Inferior parietal cortex (tissue), 1 donor: ENCODE measurements around the gene UQCRFS1.

Experiments
- DNase-seq: peaks from one replicate; pipeline ENCODE4 v3.0.0-alpha.2; 2016; ENCODE audit errors: extremely low spot score

Gene UQCRFS1

GRCh38 chr19:29155683-29156082, 57.3 kb downstream of the UQCRFS1 start:
- DNase-seq: no peak
